HTR-8/SVneo (cell line): ENCODE data around the gene TACC2.
"Not testable (repeated sequence)": the region's sequence is repeated elsewhere in the genome, so short reads cannot be mapped to it uniquely, and the experiment has no call there.

ENCODE experiments used
- DNase-seq: peaks from one replicate; pipeline ENCODE4 v3.0.0; 2011; ENCODE audit warnings: low spot score, mixed read lengths; ENCODE audit not compliant: insufficient read length
- FAIRE-seq: peaks from 2 replicates; lab custom pipeline; 2011; peaks lifted over from hg19 to GRCh38; lab: Jason Lieb, UNC

Gene TACC2

DNA sequence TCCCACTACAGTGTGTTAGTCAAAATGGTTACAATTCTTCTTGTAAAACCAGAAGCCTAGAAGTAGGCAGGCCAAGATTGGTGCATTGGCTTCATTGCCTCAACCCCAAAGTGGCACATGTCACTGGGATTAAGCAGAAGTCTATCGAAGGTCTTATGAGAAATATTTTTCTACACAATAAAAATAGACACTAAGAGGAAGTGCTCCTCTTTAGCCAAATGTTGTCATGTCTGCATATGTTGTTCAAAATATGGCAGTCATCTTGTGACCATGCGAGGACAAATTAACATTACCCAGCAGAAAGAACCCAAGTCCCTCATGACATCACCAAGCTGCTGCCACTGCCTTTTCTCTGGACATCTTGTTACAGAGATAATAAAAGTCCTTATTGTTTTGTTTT is 7.6 kb upstream of the TACC2 start:
- DNase-seq (no peak), FAIRE-seq (no peak)

DNA sequence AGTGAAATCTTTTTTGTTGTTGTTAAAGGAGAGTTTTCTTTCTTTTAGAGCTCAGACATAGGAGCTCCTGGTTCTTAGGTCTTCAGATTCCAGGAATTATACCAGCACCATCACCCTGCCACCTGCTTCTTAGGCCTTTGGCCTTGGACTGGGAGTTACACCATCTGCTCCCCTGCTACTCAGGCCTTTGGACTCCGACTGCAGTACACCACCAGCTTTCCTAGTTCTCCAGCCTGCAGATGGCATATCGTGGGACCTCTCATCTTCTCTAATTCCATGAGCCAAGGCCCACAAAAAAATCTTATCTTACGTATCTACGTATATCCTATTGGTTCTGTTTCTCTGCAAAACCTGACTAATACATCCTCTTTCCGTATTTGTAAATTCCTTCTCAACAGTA is 5.1 kb upstream of the TACC2 start:
- no peak for FAIRE-seq
- no peak for DNase-seq

DNA sequence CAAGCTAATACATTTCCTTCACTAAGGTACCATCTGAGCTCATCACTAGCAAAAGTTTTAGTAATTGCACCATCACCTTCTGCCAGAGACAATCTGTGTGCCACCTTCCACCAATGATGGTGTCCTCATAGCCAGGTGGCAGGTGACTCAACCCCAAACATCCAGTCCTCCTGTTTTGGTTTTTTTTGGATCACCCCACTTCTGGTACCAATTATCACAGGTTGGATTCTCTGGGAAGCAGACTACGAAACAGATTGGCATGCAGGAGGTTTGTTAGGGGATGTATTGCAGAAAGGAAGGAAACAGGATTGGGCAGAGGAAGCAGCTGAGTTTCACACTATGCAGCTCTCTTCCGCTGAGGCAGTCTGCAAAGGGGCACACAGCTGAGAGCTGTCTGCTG is 4.5 kb upstream of the TACC2 start:
- no peak for FAIRE-seq

DNA sequence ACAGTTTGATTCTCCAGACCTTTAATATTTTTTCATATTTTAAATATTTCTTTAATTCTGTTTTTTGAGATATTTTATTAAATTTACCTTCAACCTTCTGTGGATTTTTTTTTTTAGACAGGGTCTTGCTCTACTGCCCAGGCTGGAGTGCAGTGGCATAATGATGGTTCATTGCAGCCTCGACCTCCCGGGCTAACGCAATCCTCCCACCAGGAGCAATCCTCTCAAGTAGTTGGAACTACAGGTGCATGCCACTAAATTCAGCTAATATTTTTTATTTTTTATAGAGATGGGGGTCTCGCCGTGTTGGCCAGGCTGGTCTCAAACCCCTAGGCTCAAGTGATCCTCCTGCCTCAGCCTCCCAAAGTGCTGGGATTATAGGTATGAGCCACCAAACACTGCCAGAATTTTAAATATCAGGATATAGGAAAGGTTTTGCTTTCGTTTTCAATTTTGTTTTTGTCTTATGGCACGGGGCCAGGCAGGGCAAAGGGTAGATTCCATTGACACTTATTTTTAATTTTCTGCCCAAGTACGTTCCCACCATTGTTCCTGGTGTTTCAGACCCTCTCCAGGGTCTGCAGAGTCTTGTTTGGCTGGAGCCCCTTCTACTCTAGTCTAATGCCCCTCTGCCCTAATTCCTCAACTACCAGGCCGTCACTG is 1.2 kb downstream of the TACC2 start:
- DNase-seq (no peak), FAIRE-seq (no peak)

More for the DNA sequence above, 4.5 kb upstream of the TACC2 start:
- DNase-seq = no peak

DNA sequence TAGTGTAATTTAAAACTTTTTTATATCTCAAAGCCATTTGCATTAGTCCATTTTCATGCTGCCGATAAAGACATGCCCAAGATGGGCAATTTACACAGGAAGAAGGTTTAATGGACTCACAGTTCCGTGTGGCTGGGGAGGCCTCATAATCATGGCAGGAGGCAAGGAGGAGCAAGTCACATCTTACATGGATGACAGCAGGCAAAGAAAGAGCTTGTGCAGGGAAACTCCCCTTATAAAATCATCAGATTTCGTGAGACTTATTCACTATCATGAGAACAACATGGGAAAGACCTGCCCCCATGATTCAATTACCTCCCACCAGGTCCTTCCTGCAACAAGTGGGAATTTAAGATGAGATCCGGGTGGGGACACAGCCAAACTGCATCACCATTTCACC is 2.8 kb downstream of the TACC2 start:
- DNase-seq, FAIRE-seq: not testable (repeated sequence)

DNA sequence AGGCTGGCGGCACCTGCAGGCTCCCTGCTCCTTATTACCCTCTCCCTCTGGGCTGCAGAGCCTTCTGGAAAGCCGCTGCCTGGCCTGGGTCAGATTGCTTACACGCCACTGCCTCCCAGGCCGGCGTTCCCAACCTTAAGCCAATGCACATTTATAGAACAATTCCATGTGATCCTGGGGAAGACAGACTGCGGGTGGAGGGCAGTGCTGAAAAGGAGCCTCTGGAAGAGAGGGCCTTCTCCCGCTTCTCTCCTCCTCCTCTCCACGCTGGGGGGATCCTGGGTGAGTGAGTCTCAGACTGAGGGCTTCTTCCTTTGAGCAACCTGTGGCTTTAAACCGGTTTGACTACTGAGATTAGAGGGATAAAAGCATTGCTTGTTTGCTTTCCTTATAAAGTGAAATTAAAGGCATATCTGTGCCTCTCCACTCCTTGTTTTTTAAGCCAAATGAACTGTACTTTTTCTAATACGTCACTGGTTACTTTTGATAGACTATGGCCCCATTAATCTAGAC is 5.5 kb downstream of the TACC2 start:
- DNase-seq (no peak), FAIRE-seq (no peak)

DNA sequence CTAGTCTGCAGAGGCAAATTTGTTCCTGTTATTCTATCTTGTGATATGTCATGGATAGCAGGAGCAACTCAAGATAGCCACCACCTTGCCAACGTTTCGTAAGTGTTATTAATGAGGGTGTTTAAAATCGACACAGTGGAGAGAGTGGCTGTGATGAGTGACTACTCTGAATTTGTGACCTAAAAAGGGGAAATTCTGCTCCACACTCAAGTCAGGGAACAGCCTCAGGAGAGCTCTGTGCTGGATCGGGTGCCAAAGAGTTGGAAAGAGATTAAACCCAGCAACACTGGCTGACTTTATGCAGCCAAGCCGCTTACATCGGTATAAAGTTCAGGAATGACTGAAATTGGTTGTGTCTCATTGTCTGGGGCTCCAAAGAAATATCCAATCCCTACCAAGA is 9.5 kb downstream of the TACC2 start:
- FAIRE-seq (no peak), DNase-seq (no peak)

DNA sequence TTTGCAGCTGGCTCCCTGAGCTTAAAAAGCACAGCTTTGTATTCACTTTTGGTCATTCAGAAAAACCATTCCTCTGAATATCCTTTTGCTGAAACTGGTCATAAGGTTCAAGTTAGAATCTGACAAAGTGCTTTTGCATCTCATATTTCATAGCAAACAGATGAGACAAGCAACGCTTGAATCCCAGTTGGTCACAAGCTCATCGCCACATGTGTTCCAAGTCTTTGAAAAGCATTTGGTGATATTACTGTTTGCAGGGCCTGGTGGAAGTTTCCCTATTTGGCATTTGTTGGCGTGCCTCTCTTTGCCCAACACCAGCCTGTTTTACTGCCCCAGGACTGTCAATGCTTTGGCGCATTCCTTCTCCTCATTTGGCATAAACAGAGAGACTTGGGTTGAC is 10.3 kb downstream of the TACC2 start:
- DNase-seq = no peak
- no peak for FAIRE-seq

DNA sequence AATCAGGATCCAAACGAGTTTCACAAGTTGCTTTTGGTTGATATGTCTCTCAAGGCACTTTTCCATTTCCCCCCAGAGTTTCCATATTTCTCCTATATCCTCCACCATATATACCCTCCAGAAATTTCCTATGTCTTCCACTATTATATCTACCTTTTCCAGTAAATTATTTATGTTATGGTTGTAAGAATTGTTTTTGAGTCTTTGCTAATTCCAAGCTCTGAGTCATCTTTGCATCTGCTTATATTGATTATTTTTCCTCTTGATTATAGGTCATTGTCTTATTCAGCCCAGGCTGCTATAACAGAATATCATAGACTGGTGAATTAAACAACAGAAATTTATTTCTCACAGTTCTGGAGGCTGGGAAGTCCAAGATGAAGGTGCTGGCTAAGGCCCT is 12.7 kb downstream of the TACC2 start:
- DNase-seq (no peak), FAIRE-seq (no peak)

DNA sequence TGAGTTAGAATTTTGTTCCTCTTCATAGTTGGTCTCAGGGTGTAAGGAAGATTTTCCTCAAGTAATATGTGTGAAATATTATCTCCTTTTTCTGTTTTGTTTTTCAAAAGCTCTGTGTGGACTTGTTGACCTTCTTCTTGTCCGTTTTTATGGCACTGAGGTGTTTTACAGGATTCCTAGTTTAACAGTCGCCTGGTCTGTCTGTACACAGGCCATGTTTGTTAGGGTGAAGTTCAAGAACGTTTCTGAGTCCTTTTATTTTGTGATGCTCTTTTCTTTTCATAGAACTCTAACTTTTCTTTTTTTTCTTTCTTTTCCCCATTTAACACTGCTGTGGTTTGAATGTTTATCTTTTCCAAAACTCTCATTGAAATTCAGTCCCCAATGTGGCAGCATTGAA is 18.5 kb downstream of the TACC2 start:
- DNase-seq (no peak), FAIRE-seq (no peak)

DNA sequence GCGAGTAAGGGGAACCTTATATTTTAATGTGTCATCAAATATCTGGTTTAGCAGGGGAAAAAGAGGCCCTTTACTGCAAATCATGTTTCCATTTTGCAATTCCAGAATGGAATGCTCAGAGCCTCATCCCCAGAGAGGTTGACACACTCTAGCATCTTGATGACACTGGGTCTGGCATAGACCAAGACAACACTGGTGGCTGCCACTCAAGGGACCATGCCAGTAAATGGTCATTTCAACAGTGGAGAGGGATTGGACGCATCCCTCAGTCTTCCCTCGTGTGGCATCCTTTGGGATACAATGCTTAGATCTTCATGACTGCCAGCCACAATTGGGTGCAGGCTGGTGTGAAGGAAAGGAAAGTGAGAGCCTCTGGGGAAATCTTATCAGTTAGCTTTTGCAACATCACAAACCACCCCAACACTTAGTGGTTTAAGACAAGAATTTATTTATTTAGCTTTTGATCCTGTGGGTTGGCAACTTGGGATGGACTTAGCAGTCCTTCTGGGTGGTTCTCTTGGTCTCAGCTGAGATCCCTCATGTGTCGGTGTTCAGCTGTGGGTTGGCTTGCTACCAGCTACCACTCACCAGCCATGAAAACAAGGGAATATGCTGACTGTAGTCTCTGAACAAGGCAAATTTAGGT is 21.6 kb downstream of the TACC2 start:
- FAIRE-seq = no peak

DNA sequence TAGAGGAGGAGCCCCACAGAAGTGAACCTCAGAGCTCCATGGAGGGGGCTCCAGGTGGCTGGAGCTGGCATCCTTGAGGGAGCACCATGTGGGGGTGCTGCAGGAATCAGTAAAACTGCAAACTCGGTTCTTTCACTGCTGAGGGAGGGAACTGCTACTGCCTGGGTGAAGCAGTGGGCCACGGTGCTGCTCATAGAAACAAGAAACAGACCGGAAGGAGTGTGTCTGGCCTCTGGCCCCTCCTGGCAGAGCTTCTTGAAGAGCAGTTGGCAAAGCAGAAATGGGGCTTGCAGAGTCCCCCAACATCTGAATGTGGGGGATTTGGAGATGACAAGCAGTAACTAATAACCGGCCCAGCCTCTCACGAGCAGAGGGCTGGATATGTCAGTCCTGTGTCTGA is 23.8 kb downstream of the TACC2 start:
- DNase-seq (no peak), FAIRE-seq (no peak)

More for the DNA sequence above, 21.6 kb downstream of the TACC2 start:
- DNase-seq = no peak

DNA sequence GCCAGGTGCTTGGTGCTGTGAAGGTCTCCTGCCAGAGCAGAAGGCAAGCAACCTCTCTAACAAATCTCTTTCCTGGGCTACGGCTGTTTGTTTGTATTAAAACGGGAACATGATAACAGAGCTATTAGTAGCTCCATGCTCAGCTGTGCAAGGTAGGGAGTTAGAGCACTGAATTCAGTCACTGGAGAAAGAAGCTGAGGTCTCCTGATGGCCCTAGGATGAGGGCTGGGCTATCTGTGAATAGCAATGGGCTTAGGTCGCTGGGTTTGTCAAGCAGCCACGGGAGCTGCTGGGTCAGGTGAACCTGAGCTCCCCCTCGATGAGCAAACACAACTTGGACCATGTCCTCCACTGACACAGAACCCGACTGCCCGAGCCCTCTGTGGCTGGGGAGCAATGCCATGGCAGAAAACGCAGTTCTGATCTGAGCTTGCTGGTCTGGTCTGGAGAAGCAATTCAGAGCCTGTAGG is 24.4 kb downstream of the TACC2 start:
- FAIRE-seq = no peak
- no peak for DNase-seq

DNA sequence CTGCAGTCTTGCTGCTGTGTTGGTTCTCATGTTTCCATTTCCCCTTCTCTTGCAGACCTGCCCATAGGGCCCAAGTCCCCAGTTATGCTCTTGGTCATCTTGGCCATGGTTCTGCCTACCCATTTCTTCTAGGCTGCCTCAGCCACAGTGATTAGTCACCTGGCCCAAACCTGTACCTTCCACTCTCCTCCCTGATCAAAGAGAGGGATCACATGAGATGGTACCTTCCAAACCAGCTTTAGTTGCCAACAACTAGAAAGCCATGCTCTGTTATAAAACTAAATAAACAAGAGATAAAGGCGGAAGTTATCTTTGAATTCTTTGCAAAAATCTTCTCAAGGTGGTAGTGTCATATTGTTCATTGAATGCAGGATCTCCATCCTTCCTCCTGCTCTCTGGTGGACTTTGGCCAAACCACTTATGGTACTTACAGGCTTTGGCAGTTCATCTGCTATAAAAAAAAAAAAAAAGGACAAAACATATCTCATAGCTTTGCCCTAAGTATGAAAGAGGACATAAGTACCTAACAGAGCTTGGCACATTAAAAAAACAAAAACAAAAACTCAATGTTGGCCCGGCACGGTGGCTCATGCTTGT is 25.8 kb downstream of the TACC2 start:
- DNase-seq (no peak), FAIRE-seq (no peak)

DNA sequence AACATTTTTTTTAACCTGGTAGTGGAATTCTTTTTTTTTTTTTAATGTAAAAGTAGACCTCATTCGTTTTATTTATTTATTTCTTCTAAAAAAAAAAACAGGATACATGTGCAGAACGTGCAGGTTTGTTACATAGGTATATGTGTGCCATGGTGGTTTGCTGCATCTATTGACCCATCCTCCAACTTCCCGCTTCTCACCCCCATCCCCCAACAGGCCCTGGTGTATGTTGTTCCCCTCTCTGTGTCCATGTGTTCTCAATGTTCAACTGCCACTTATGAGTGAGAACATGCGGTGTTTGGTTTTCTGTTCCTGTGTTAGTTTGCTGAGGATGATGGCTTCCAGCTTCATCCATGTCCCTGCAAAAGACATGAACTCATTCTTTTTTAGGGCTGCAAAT is 29.0 kb downstream of the TACC2 start:
- not testable (repeated sequence) for FAIRE-seq, DNase-seq

DNA sequence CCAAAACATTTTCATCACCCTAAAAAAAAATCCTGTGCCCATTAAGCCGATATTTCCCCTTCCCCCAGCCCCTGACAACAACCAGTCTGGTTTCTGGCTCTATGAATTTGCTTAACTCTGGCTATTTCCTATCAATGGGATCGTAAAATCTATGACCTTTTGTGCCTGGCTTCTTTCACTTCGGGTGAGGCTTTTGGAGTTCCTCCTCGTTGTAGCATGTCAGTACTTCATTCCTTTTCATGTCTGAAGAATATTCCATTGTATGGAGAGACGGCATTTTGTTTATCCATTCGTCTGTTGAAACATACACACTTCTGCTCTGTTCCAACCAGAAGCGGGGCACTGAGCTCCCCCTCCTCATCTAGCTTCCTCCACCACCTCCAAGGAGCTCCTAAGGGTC is 29.5 kb downstream of the TACC2 start:
- DNase-seq (no peak), FAIRE-seq (no peak)

DNA sequence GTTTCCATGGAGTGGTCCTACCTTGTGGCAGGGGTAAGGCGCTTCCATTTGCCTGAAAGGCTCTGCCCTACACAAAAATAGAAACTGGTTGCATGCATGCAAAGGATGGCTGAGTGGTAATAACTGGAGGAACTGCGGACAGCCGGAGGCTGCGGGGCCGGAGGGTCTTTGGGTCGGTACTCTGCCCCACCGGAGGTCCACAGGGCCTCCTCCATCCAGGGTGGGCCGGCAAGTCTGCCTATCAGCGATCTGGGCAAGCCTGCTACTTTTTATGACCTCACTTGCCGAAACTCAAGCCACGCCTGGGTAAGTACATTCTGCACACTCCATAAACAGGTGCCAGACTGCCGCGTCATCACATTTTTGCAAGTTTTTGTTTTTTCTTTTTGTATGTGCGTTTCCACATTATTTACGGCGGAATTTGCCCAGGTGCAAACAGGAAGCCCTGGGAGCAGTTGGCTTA is 30.0 kb downstream of the TACC2 start:
- FAIRE-seq (no peak), DNase-seq (no peak)

DNA sequence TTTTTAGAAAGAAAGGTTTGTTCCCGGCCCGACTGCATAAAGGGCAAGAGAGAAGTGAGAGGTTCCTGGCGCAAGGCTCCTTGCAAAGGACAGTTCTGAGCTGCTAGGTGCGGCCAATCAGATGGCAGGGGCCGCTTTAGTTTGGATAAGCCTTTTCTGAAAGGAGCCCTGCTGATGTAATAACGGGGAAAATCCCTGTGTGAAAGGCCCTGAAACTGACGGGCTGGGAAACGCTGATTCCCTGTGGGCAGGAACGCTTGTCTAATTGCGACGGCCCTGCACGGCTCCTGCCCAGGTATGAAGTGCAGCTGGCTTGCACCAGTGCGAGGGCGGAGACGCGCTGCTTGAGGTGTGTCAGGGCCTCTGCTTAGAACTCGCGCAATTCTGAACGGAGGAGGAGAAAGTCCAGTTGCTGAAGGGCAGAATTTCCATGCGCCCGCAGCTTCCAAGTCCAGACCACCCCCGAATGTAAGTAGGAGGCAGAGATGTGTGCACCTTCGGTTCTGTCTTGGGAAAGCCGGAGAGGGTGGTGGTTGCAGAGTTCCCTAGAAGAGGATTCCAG is 30.5 kb downstream of the TACC2 start:
- FAIRE-seq (no peak), DNase-seq (no peak)

DNA sequence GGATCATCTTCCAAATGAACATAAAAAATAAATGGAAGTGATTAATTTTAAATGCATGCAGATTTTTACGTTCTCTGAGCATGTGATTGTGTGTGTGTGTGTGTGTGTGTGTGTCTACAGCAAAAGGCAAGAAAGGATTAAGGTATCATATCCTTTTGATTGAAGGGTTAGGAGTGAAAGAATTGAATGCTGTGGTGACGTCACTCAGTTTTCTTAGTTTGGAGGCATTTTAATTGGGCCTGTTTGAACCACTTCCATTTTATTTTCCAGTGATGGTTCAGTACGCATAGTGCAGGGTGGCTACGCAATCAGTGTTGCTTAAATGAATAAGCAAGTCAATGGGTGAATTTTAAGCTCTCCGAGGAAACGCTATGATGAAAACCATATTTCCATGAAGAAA is 31.3 kb downstream of the TACC2 start:
- no peak for DNase-seq
- FAIRE-seq = no peak

DNA sequence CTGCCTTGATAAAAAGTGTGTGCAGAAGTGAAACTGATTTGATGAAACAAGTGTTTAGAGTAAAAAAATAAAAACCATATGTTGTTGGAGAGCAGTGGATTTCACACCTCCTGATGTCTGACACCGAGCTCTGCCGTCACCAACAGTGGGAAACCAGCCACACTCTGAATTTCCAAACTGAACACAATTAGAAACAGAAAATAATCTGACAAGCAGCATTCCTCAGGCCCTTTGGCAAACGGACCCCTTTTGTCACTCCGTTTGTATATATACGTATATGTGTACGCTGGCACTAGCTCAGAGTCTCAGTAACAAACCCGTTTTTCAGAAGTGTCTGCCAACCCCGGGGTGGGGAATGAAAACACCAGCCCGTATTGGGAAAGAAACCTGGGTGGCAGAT is 32.4 kb downstream of the TACC2 start:
- DNase-seq (no peak), FAIRE-seq (no peak)

DNA sequence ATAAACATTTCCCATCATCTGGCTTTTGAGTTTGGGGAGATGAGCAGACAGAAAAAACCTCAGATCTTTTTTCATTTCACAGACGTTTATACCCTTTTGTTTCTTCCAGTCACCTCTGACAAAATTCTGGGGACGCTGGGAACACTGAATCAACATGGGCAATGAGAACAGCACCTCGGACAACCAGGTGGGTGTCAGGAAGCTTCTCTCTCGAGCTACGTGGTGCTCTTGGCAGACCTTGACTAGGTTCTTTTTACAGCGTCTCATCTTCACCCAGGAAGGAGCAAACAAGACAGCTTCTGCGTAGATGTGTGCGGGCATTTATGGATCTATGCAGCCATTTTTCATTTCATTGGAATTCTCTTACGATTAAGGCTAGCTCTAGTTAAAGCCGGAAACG is 32.9 kb downstream of the TACC2 start:
- no peak for FAIRE-seq
- DNase-seq = no peak
